Endodermal cell (in vitro differentiated cells): ENCODE data around the gene IFI27L1. TPM values are rescaled to one million over a fixed set of nuclear protein-coding genes. Genes with fewer than 3 reads are reported as not detected.

Experiments used
- DNase-seq: peaks from one replicate; pipeline ENCODE4 v3.0.0-alpha.2; 2017
- H3K27ac ChIP-seq: 2 replicates; pipeline ENCODE4 v1.5.1; 2013; ENCODE audit warnings: mild to moderate bottlenecking, low read depth, low read length, moderate library complexity
- H3K27me3 ChIP-seq: 2 replicates; pipeline ENCODE4 v1.6.1; 2013; ENCODE audit warnings: mild to moderate bottlenecking, low read length, moderate library complexity; ENCODE audit not compliant: insufficient read depth, control insufficient read depth, poor library complexity, severe bottlenecking
- H3K36me3 ChIP-seq: 2 replicates; pipeline ENCODE4 v1.7.0; 2013; ENCODE audit warnings: mild to moderate bottlenecking, low read length, moderate library complexity; ENCODE audit not compliant: control insufficient read depth, insufficient read depth
- H3K4me1 ChIP-seq: one replicate; pipeline ENCODE4 v1.7.0; 2013; ENCODE audit warnings: low read length; ENCODE audit not compliant: control insufficient read depth, insufficient read depth
- H3K4me3 ChIP-seq: 2 replicates; pipeline ENCODE4 v1.5.1; 2013; ENCODE audit warnings: mild to moderate bottlenecking, low read length, moderate library complexity
- H3K9ac ChIP-seq: 2 replicates; pipeline ENCODE4 v1.6.1; 2013; ENCODE audit warnings: mild to moderate bottlenecking, low read length, moderate library complexity; ENCODE audit not compliant: poor library complexity, severe bottlenecking; ENCODE audit errors: extremely low read depth
- H3K9me3 ChIP-seq: 2 replicates; pipeline ENCODE4 v1.6.1; 2013; ENCODE audit warnings: mild to moderate bottlenecking, low read length, moderate library complexity; ENCODE audit not compliant: control insufficient read depth
- H3K27ac Mint-ChIP-seq: 2 replicates; pipeline ENCODE4 v1.8.0; 2020; ENCODE audit warnings: mixed read lengths
- H3K27me3 Mint-ChIP-seq: 2 replicates; pipeline ENCODE4 v1.8.0; 2021; ENCODE audit warnings: mild to moderate bottlenecking, mixed read lengths; ENCODE audit not compliant: insufficient read depth
- H3K36me3 Mint-ChIP-seq: 2 replicates; pipeline ENCODE4 v1.8.0; 2020; ENCODE audit warnings: low read depth, mixed read lengths
- H3K4me1 Mint-ChIP-seq: 2 replicates; pipeline ENCODE4 v1.8.0; 2020; ENCODE audit warnings: mixed read lengths
- H3K4me3 Mint-ChIP-seq: 2 replicates; pipeline ENCODE4 v1.8.0; 2020; ENCODE audit warnings: mild to moderate bottlenecking, moderate library complexity, mixed read lengths
- H3K9me3 Mint-ChIP-seq: 2 replicates; pipeline ENCODE4 v1.8.0; 2020; ENCODE audit warnings: mild to moderate bottlenecking, mixed read lengths
- CTCF ChIP-seq: fragments of 200-600 bp; sonication (generic); conservative IDR thresholded peaks from 2 replicates; pipeline ENCODE4 v1.5.0; 2021; ENCODE audit warnings: antibody characterized with exemption, mild to moderate bottlenecking
- WGBS, 2 experiments: methylation state at CpG; one replicate each; pipeline versions ENCODE4 v1.1.5 to v1.1.7; 2013; ENCODE audit warnings: missing lambda C conversion rate in 2 of 2, mixed read lengths in 1 of 2; ENCODE audit not compliant: insufficient coverage in 1 of 2, insufficient read length in 1 of 2; 5-methylcytosine and 5-hydroxymethylcytosine counted together
- total RNA-seq, 2 donors: library from RNA; stranded (reverse); fragmentation: NEBNext Ultra II Directional in 1 of 2; extraction: Animal tissue kit (Norgen Biotek cat#: 25700) in 1 of 2; gene quantifications; 2 replicates in 1 of 2; 3 replicates in 1 of 2; pipeline ENCODE4 v1.2.1, GENCODE V29; 2021

IFI27L1 gene
- total RNA-seq, 2 donors from 2014 or later = 40.0 to 47.2 TPM

DNA sequence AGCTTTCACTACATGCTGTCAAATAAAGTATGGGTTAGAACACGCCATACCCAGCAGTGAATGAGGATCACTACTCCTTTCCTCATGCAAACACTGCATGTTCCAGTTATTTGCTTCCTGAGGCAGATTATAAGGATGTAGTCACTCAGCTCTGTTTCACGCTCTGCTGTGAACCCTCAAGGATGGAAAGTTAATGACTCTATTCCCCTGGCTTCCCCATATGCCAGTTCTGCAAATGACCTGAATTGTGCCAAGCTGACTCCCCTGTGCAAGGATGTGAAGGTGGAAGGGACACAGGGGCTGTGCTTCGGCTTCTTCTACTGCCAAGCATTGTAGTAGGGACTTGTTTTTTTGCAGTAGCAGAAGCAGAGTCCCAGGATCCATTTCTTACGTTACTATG lies 6.8 kb downstream of the IFI27L1 start:
- H3K27ac Mint-ChIP-seq = no peak overlapping the region
- no peak for DNase-seq
- 77 to 87% methylated on average over 3 to 4 of the region's 4 CpGs for WGBS, 2 experiments
- Histone ChIP-seq H3K9me3 (peaks cover under 1% of the 10 kb centered on the region), H3K27me3 (no peaks in the 10 kb centered on the region), H3K9ac (no peak overlapping the region), H3K4me1 (no peaks in the 10 kb centered on the region), H3K27ac (no peak overlapping the region), H3K4me3 (no peak overlapping the region), H3K36me3 (no peaks in the 10 kb centered on the region)
- peaks cover 9% of the 10 kb centered on the region for H3K4me1 Mint-ChIP-seq
- peaks cover 8% of the 10 kb centered on the region for H3K36me3 Mint-ChIP-seq
- no peaks in the 10 kb centered on the region for H3K27me3 Mint-ChIP-seq
- H3K9me3 Mint-ChIP-seq = peaks cover 2% of the 10 kb centered on the region
- TF ChIP-seq CTCF = no peak
- H3K4me3 Mint-ChIP-seq = no peak overlapping the region

- peaks cover 2% of the 10 kb centered on the region for H3K9me3 Mint-ChIP-seq
- H3K27ac Mint-ChIP-seq = no peak overlapping the region
- no peak overlapping the region for H3K27ac ChIP-seq
- H3K4me1 Mint-ChIP-seq = peaks cover 9% of the 10 kb centered on the region
- H3K27me3 Mint-ChIP-seq = no peaks in the 10 kb centered on the region
- no peak overlapping the region for H3K4me3 ChIP-seq
- no peak overlapping the region for H3K4me3 Mint-ChIP-seq
- no peak for DNase-seq
- no peaks in the 10 kb centered on the region for H3K9me3 ChIP-seq
- peaks cover 4% of the 10 kb centered on the region for H3K36me3 Mint-ChIP-seq
- no peaks in the 10 kb centered on the region for H3K27me3 ChIP-seq
- no peak overlapping the region for H3K9ac ChIP-seq
- no peaks in the 10 kb centered on the region for H3K36me3 ChIP-seq
- no peaks in the 10 kb centered on the region for H3K4me1 ChIP-seq
- no peak for TF ChIP-seq CTCF
- 97 to 100% methylated on average over 2 to 5 of the region's 5 CpGs for WGBS, 2 experiments
Measured at GRCh38 chr14:94088516-94088915, 7.4 kb downstream of the IFI27L1 start.

DNA sequence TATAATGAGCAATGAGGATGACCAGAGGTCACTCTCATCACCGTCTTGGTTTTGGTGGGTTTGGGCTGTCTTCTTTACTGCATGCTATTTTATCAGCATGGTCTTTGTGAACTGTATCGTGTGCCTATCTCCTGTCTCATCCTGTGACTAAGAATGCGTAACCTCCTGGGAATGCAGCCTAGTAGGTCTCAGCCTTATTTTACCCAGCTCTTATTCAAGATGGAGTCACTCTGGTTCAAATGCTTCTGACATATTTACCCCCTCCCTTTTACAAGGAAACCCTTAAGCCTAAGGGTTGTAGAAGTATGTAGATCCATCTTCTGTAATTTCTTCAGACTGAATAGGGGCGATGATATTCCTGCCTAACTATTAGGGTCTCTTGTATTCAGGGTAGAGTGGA lies 8.4 kb downstream of the IFI27L1 start:
- Mint-ChIP-seq H3K36me3 (peaks cover 4% of the 10 kb centered on the region), H3K27me3 (no peaks in the 10 kb centered on the region), H3K4me3 (no peak overlapping the region), H3K4me1 (peaks cover 9% of the 10 kb centered on the region), H3K27ac (no peak overlapping the region), H3K9me3 (peaks cover 2% of the 10 kb centered on the region)
- no peak overlapping the region for H3K4me3 ChIP-seq
- H3K4me1 ChIP-seq = no peaks in the 10 kb centered on the region
- H3K9ac ChIP-seq = no peak overlapping the region
- DNase-seq = peak; percentile 2
- H3K27ac ChIP-seq = no peak overlapping the region
- H3K27me3 ChIP-seq = no peaks in the 10 kb centered on the region
- TF ChIP-seq CTCF = no peak
- H3K9me3 ChIP-seq = no peaks in the 10 kb centered on the region
- 95 to 100% methylated on average over 4 of the region's 4 CpGs for WGBS, 2 experiments
- no peaks in the 10 kb centered on the region for H3K36me3 ChIP-seq
